Stimulated activated CD4-positive, alpha-beta T cell treated with anti-CD3 and anti-CD28 coated beads, Interleukin-2, amount 100 ng/mL, for 48 hours (primary cell): Measurements from ENCODE around the gene FRMD3.

Source experiments
- DNase-seq, 2 donors: peaks; one replicate each; pipeline ENCODE4 v3.0.0-alpha.2; 2020

FRMD3 gene

GRCh38 chr9:83218411-83219090 is 319.6 kb downstream of the FRMD3 start:
- no peak for DNase-seq

GRCh38 chr9:83209188-83209731 is 328.9 kb downstream of the FRMD3 start:
- no peak for DNase-seq

- no peak for DNase-seq
Observed at GRCh38 chr9:83208065-83208850, 329.9 kb downstream of the FRMD3 start.

GRCh38 chr9:83204047-83204446 is 334.2 kb downstream of the FRMD3 start:
- DNase-seq, result no peak

GRCh38 chr9:83200531-83200930 is 337.7 kb downstream of the FRMD3 start:
- DNase-seq, result no peak

GRCh38 chr9:83199832-83200231 is 338.4 kb downstream of the FRMD3 start:
- no peak for DNase-seq

GRCh38 chr9:83199240-83199639 is 339.0 kb downstream of the FRMD3 start:
- no peak for DNase-seq

GRCh38 chr9:83198371-83198770 is 339.8 kb downstream of the FRMD3 start:
- no peak for DNase-seq

- no peak for DNase-seq
Observed at GRCh38 chr9:83197591-83197990, 340.6 kb downstream of the FRMD3 start.

- DNase-seq, result no peak
Observed at GRCh38 chr9:83196946-83197345, 341.3 kb downstream of the FRMD3 start.
